GM10847 (cell line): ENCODE measurements around the gene PRKCD.

ENCODE experiments used
- POLR2A ChIP-seq: IDR thresholded peaks from 2 replicates; pipeline ENCODE4 v1.6.1; 2011; ENCODE audit not compliant: insufficient read length; ENCODE audit errors: extremely low read depth

PRKCD gene

GRCh38 chr3:53171827-53172505 lies 11.0 kb downstream of the PRKCD start:
- no peak for TF ChIP-seq POLR2A

DNA sequence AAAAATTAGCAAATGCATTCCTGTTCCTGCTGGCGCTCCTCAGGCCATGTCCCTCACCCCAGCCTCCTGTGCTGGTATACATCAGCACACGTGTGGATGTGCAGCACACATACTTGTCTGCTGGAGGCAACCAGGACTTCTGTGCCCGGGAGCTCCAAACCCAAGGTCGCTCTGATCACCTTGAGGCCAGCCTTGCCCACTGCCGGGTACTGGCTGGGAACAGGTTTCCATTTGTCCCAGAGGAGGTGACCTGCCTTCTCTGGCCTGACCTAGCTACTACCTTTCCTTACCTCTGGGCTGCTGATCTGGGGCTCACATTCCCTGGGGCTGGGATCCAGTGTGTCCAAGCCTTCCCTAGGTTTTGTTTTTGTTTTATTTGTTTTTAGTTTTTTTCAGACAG lies 12.1 kb downstream of the PRKCD start:
- no peak for TF ChIP-seq POLR2A

DNA sequence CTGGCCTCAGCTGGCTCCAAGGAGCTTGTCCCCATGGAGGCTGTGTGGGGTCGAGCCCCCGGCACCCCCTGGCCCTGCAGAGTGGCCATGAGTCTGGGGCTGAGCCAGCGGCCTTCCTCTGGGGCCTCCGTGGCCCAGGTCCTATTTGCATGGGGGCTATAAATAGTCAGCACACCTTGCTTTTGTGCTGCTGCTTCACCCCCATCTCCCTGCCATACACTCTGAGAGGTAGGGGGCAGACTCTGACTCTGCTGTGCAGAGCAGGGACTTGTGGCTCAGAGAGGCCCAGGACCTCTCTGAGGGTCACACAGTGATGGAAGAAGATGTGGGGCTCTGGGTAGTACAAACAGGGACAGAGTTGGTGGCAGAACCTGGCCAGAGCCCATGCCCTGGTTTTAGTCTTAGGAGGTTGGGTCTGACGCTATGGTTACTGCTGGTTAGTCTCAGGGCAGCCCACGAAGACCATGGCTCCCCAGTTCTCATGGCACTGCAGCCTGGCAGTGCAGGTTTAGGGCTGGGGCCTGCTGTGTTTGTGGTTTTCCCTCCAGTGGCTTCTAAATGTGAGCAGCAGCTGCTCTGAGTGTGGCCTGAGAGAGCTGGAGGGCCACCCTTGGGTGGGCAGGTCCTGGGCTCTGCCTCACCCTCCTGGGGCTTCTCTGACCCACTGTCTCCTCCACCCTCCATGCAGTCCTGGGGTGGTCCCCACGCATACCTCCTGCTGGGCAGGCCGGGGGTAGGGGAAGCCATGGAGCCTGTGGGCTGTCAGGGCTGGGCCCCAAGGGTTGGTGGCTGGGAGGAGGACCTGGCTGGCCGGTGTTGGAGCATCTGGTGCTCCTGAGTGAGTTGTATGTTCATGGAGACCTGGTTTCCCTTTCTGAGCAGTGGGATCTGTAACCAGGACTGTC lies 13.6 kb downstream of the PRKCD start:
- TF ChIP-seq POLR2A = no peak

- TF ChIP-seq POLR2A = no peak
Measured at GRCh38 chr3:53175613-53176540, 14.9 kb downstream of the PRKCD start.

GRCh38 chr3:53178246-53178645 lies 17.2 kb downstream of the PRKCD start:
- no peak for TF ChIP-seq POLR2A

GRCh38 chr3:53179580-53179979 lies 18.6 kb downstream of the PRKCD start:
- TF ChIP-seq POLR2A = no peak

DNA sequence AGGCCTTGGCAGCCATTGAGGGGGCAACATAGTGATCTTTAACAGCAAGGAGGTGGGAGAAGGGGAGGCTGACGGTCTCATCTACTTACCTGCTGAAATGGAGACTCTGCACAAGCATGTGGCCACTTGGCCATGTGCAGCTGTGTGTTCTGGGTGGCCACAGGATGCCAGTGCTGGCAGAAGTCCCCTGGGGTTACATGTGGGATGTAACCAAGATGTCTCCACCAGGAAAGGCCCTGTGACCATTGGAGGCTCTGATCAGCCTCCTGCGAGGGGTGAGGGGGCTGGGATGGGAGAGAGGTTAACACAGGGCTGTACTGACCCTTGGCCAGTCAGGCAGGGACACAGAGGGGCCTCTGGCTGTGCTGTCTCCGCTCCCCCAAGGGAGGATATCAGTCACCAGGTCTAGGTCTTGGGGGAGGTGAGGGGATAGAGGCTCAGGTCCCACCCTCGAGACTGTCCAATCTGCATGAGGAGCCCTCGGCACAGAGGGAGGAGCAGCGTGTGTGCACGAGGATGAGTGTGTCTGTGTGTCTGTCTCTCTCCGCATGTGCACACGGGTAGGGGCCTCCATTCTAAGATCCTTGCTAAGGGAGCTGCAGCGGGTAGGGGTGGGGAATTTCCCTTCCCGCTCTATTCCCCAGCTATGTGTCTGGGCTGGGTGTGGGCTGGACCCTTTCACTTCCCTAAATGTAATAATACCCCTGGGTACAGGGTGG lies 19.5 kb downstream of the PRKCD start:
- no peak for TF ChIP-seq POLR2A

- no peak for TF ChIP-seq POLR2A
Measured at GRCh38 chr3:53181024-53181371, 20.0 kb downstream of the PRKCD start.

- no peak for TF ChIP-seq POLR2A
Measured at GRCh38 chr3:53181528-53181927, 20.5 kb downstream of the PRKCD start.

GRCh38 chr3:53182764-53183355 lies 21.9 kb downstream of the PRKCD start:
- TF ChIP-seq POLR2A = no peak

GRCh38 chr3:53183514-53183913 lies 22.5 kb downstream of the PRKCD start:
- TF ChIP-seq POLR2A = no peak

DNA sequence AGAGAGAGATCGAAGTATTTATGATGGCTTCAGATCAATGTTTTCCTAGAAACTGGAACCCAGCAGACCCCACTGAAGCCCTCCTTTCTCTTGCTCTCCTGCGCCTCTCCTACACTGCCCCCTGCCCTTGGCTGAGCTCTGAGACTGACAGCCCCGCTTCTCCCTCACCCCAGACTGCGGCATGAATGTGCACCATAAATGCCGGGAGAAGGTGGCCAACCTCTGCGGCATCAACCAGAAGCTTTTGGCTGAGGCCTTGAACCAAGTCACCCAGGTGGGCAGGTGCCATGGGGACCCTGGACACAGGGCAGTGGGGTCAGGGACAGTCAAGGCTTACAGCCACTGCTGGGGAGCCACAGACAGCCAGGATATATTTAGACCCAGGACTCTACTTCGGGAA lies 23.7 kb downstream of the PRKCD start:
- no peak for TF ChIP-seq POLR2A

DNA sequence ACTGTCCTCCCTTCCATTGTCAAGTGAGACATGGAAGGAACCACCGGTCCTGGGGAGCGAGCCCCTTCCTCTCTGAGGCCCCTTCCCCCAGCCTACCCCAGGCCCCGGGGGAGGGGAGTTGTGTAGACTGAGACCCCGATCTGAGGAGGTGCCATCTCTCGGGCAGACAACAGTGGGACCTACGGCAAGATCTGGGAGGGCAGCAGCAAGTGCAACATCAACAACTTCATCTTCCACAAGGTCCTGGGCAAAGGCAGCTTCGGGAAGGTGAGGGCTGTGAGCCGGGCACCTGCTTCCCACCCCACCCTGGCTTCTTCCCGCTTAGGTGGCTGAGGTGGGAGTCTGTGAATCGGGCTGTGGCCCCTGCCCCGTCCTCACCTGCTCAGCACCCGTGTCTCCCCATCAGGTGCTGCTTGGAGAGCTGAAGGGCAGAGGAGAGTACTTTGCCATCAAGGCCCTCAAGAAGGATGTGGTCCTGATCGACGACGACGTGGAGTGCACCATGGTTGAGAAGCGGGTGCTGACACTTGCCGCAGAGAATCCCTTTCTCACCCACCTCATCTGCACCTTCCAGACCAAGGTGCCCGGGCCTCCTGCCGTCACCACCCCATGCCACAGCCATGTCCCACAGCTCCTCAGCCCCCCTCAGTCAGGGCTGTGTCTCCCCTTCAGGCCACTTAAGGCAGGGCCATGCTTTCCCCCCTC lies 24.9 kb downstream of the PRKCD start:
- no peak for TF ChIP-seq POLR2A

DNA sequence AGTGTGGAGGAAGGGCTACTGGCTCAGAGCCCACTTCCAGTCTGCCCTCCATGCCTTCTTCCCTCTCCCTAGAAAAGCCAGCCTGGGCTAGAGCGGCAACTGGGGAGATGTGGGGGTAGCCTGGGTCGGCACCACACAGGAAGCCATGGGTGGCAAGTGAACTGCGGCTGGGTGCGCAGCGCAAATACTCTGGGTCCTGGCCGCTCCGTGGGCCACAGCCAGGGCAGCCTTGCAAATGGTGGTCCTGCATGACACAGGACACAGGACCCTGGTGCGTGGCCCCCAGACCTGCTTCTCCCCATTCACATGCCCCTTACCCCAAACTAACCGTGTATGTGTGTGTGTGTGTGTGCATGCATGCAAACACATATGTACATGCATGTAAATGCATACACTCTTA lies 25.7 kb downstream of the PRKCD start:
- no peak for TF ChIP-seq POLR2A
